Spinal cord (tissue), 10 donors: Measurements from ENCODE around the gene PCSK5. TPM values are rescaled to one million over a fixed set of nuclear protein-coding genes. Genes with fewer than 3 reads are reported as not detected.
A peak's percentile ranks its signal among the peaks of the same experiment; 100 is the strongest.

Experiments
- DNase-seq, 6 donors: peaks; one replicate each; pipeline versions ENCODE4 v3.0.0 to v3.0.0-alpha.2; 2013 to 2015; ENCODE audit warnings: low spot score in 6 of 6, low read depth in 4 of 6
- H3K27ac ChIP-seq: one replicate; pipeline ENCODE4 v1.5.1; 2013; ENCODE audit warnings: low read depth, low read length, control low read depth
- H3K27me3 ChIP-seq: one replicate; pipeline ENCODE4 v1.6.1; 2013; ENCODE audit warnings: low read length; ENCODE audit not compliant: control insufficient read depth, insufficient read depth
- H3K36me3 ChIP-seq: one replicate; pipeline ENCODE4 v1.6.1; 2013; ENCODE audit warnings: low read length; ENCODE audit not compliant: control insufficient read depth, insufficient read depth
- H3K4me1 ChIP-seq: one replicate; pipeline ENCODE4 v1.6.1; 2013; ENCODE audit warnings: low read length; ENCODE audit not compliant: control insufficient read depth, insufficient read depth
- H3K4me3 ChIP-seq: one replicate; pipeline ENCODE4 v1.5.1; 2013; ENCODE audit warnings: low read depth, low read length, control low read depth
- H3K9me3 ChIP-seq: one replicate; pipeline ENCODE4 v1.6.1; 2013; ENCODE audit warnings: low read length; ENCODE audit not compliant: control insufficient read depth, insufficient read depth
- WGBS: methylation state at CpG from one replicate; pipeline ENCODE4 v1.1.5; 2013; ENCODE audit warnings: missing lambda C conversion rate; ENCODE audit not compliant: insufficient coverage; 5-methylcytosine and 5-hydroxymethylcytosine counted together
- polyA plus RNA-seq, 2 donors: library from polyadenylated mRNA; unstranded; fragments of 120-200 nt; gene quantifications; one replicate each; pipeline ENCODE4 v1.2.1, GENCODE V29; 2013; ENCODE audit not compliant: insufficient read length in 2 of 2
- total RNA-seq, 2 donors: library from RNA; depleted of rRNA in 1 of 2; stranded (reverse); fragments of 120-200 nt in 1 of 2; fragments of >200 nt in 1 of 2; gene quantifications; one replicate each; pipeline versions ENCODE4 v1.2.3 to v1.2.4, GENCODE V29; 2013 to 2014
- donor health status: healthy.

Gene PCSK5
- total and polyA plus RNA-seq, 4 donors = 8.8 to 15.6 (median 12.5) TPM

- Histone ChIP-seq H3K9me3 (no peaks in the 10 kb centered on the region), H3K4me3 (no peak overlapping the region), H3K27me3 (no peaks in the 10 kb centered on the region), H3K27ac (no peak overlapping the region), H3K36me3 (no peaks in the 10 kb centered on the region), H3K4me1 (no peaks in the 10 kb centered on the region)
- DNase-seq = no peak
- 92% methylated on average over 2 of the region's 3 CpGs for WGBS
Observed at GRCh38 chr9:76213751-76214150, 323.3 kb downstream of the PCSK5 start.

- no peaks in the 10 kb centered on the region for H3K27me3 ChIP-seq
- no peak overlapping the region for H3K4me3 ChIP-seq
- 55% methylated on average over 1 of the region's 1 CpG for WGBS
- no peak overlapping the region for H3K27ac ChIP-seq
- no peaks in the 10 kb centered on the region for H3K9me3 ChIP-seq
- no peaks in the 10 kb centered on the region for H3K4me1 ChIP-seq
- no peak for DNase-seq
- H3K36me3 ChIP-seq = no peaks in the 10 kb centered on the region
Observed at GRCh38 chr9:76215066-76215465, 324.6 kb downstream of the PCSK5 start.

- H3K27me3 ChIP-seq = no peaks in the 10 kb centered on the region
- no peak overlapping the region for H3K27ac ChIP-seq
- no peak for DNase-seq
- 100% methylated on average over 2 of the region's 2 CpGs for WGBS
- no peaks in the 10 kb centered on the region for H3K4me1 ChIP-seq
- no peaks in the 10 kb centered on the region for H3K9me3 ChIP-seq
- H3K4me3 ChIP-seq = no peak overlapping the region
- H3K36me3 ChIP-seq = no peaks in the 10 kb centered on the region
Observed at GRCh38 chr9:76216161-76216649, 325.7 kb downstream of the PCSK5 start.

- Histone ChIP-seq H3K4me1 (no peaks in the 10 kb centered on the region), H3K9me3 (no peaks in the 10 kb centered on the region), H3K27ac (no peak overlapping the region), H3K4me3 (no peak overlapping the region), H3K27me3 (no peaks in the 10 kb centered on the region), H3K36me3 (no peaks in the 10 kb centered on the region)
- DNase-seq = peak in 1 of 6 donors; percentile 18
- 61% methylated on average over 6 of the region's 9 CpGs for WGBS
Observed at GRCh38 chr9:76218117-76218885, 327.8 kb downstream of the PCSK5 start.

GRCh38 chr9:76218886-76219445, 328.5 kb downstream of the PCSK5 start:
- Histone ChIP-seq H3K27me3 (no peaks in the 10 kb centered on the region), H3K9me3 (no peaks in the 10 kb centered on the region), H3K27ac (no peak overlapping the region), H3K4me1 (no peaks in the 10 kb centered on the region), H3K36me3 (no peaks in the 10 kb centered on the region), H3K4me3 (no peak overlapping the region)
- peak in 1 of 6 donors; percentile 15 for DNase-seq
- WGBS = 50% methylated on average over 7 of the region's 9 CpGs

GRCh38 chr9:76219560-76220151, 329.2 kb downstream of the PCSK5 start:
- 64% methylated on average over 2 of the region's 11 CpGs for WGBS
- no peak overlapping the region for H3K4me3 ChIP-seq
- H3K4me1 ChIP-seq = no peaks in the 10 kb centered on the region
- no peaks in the 10 kb centered on the region for H3K9me3 ChIP-seq
- H3K36me3 ChIP-seq = no peaks in the 10 kb centered on the region
- no peaks in the 10 kb centered on the region for H3K27me3 ChIP-seq
- DNase-seq = peak in 1 of 6 donors; percentile 25
- no peak overlapping the region for H3K27ac ChIP-seq

- H3K4me3 ChIP-seq = no peak overlapping the region
- DNase-seq = no peak
- no peak overlapping the region for H3K27ac ChIP-seq
- no CpG with 5 or more reads among the region's 6 CpGs for WGBS
- H3K9me3 ChIP-seq = no peaks in the 10 kb centered on the region
- no peaks in the 10 kb centered on the region for H3K36me3 ChIP-seq
- no peaks in the 10 kb centered on the region for H3K4me1 ChIP-seq
- no peaks in the 10 kb centered on the region for H3K27me3 ChIP-seq
Observed at GRCh38 chr9:76221423-76221822, 330.9 kb downstream of the PCSK5 start.

GRCh38 chr9:76223749-76224340, 333.4 kb downstream of the PCSK5 start:
- H3K27ac ChIP-seq = no peak overlapping the region
- no peaks in the 10 kb centered on the region for H3K36me3 ChIP-seq
- H3K9me3 ChIP-seq = no peaks in the 10 kb centered on the region
- H3K4me3 ChIP-seq = no peak overlapping the region
- no peak for DNase-seq
- no CpG with 5 or more reads among the region's 3 CpGs for WGBS
- H3K4me1 ChIP-seq = no peaks in the 10 kb centered on the region
- no peaks in the 10 kb centered on the region for H3K27me3 ChIP-seq

GRCh38 chr9:76227156-76227555, 336.7 kb downstream of the PCSK5 start:
- WGBS = 90% methylated on average over 2 of the region's 2 CpGs
- DNase-seq = no peak
- no peak overlapping the region for H3K4me3 ChIP-seq

More at GRCh38 chr9:76227156-76227555, 336.7 kb downstream of the PCSK5 start:
- Histone ChIP-seq H3K4me1 (no peaks in the 10 kb centered on the region), H3K27me3 (no peaks in the 10 kb centered on the region), H3K27ac (no peak overlapping the region), H3K36me3 (no peaks in the 10 kb centered on the region), H3K9me3 (no peaks in the 10 kb centered on the region)
